HepG2 (cell line): Measurements from ENCODE around the gene TRAK1. TPM values are rescaled to one million over a fixed set of nuclear protein-coding genes. Genes with fewer than 3 reads are reported as not detected.

Source experiments
- ARID5B ChIP-seq: IDR thresholded peaks from 2 replicates; pipeline ENCODE4 v1.4.0; 2020; ENCODE audit warnings: mild to moderate bottlenecking, missing genetic modification reagents
- BCL6 ChIP-seq: IDR thresholded peaks from 2 replicates; pipeline ENCODE4 v1.6.1; 2016; ENCODE audit warnings: missing genetic modification reagents, missing compliant biosample characterization
- CC2D1A ChIP-seq: sonication (generic); formaldehyde crosslinking; IDR thresholded peaks from 2 replicates; pipeline ENCODE4 v1.8.1; 2023; ENCODE audit warnings: mild to moderate bottlenecking, missing genetic modification reagents
- CEBPB ChIP-seq: IDR thresholded peaks from 2 replicates; pipeline ENCODE4 v1.6.1; 2011; ENCODE audit warnings: low read depth, low read length, improper control_type of control experiment, borderline replicate concordance
- CHD2 ChIP-seq: IDR thresholded peaks from 2 replicates; pipeline ENCODE4 v1.6.1; 2011; ENCODE audit warnings: low read depth, low read length, improper control_type of control experiment
- FOSL2 ChIP-seq: sonication (generic); formaldehyde crosslinking; IDR thresholded peaks from 2 replicates; pipeline ENCODE4 v1.4.0; 2020; ENCODE audit warnings: missing genetic modification reagents
- GATAD2A ChIP-seq: IDR thresholded peaks from 2 replicates; pipeline ENCODE4 v1.6.1; 2016
- GFI1 ChIP-seq: sonication (generic); formaldehyde crosslinking; IDR thresholded peaks from 2 replicates; pipeline ENCODE4 v1.5.0; 2020; ENCODE audit warnings: missing genetic modification reagents, mild to moderate bottlenecking, borderline replicate concordance
- HDAC1 ChIP-seq: sonication (generic); formaldehyde crosslinking; IDR thresholded peaks from 2 replicates; pipeline ENCODE4 v1.5.1; 2020; ENCODE audit warnings: mild to moderate bottlenecking, missing genetic modification reagents
- HDAC2 ChIP-seq: sonication (generic); formaldehyde crosslinking; IDR thresholded peaks from 2 replicates; pipeline ENCODE4 v1.4.0; 2020; ENCODE audit warnings: missing genetic modification reagents
- HOXA7 ChIP-seq: sonication (generic); formaldehyde crosslinking; IDR thresholded peaks from 2 replicates; pipeline ENCODE4 v1.8.1; 2022; ENCODE audit warnings: mild to moderate bottlenecking, missing genetic modification reagents, moderate library complexity
- MED1 ChIP-seq: sonication (generic); formaldehyde crosslinking; IDR thresholded peaks from 2 replicates; pipeline ENCODE4 v1.4.0; 2020; ENCODE audit warnings: missing genetic modification reagents
- MYNN ChIP-seq: sonication (generic); formaldehyde crosslinking; IDR thresholded peaks from 2 replicates; pipeline ENCODE4 v1.4.0; 2020; ENCODE audit warnings: mild to moderate bottlenecking, low read depth, missing genetic modification reagents
- NCOA2 ChIP-seq: sonication (generic); formaldehyde crosslinking; IDR thresholded peaks from 2 replicates; pipeline ENCODE4 v1.8.0; 2022; ENCODE audit warnings: inconsistent platforms
- NFYC ChIP-seq: IDR thresholded peaks from 2 replicates; pipeline ENCODE4 v1.6.1; 2016; ENCODE audit warnings: missing genetic modification reagents, missing compliant biosample characterization
- NR0B2 ChIP-seq: sonication (generic); formaldehyde crosslinking; IDR thresholded peaks from 2 replicates; pipeline ENCODE4 v1.4.0; 2020; ENCODE audit warnings: mild to moderate bottlenecking, missing genetic modification reagents
- RARA ChIP-seq: IDR thresholded peaks from 2 replicates; pipeline ENCODE4 v1.6.1; 2016; ENCODE audit warnings: missing genetic modification reagents, missing compliant biosample characterization
- SALL1 ChIP-seq: sonication (generic); formaldehyde crosslinking; IDR thresholded peaks from 2 replicates; pipeline ENCODE4 v1.8.0; 2022; ENCODE audit warnings: mild to moderate bottlenecking, missing genetic modification reagents
- SAP130 ChIP-seq: IDR thresholded peaks from 2 replicates; pipeline ENCODE4 v1.6.1; 2016; ENCODE audit warnings: low read depth
- SATB2 ChIP-seq: sonication (generic); formaldehyde crosslinking; IDR thresholded peaks from 2 replicates; pipeline ENCODE4 v1.5.0; 2020; ENCODE audit warnings: missing genetic modification reagents
- SMC3 ChIP-seq: IDR thresholded peaks from 2 replicates; pipeline ENCODE4 v1.6.1; 2011; ENCODE audit warnings: low read length, improper control_type of control experiment
- SOX5 ChIP-seq: IDR thresholded peaks from 2 replicates; pipeline ENCODE4 v1.6.1; 2016; ENCODE audit warnings: borderline replicate concordance
- SOX6 ChIP-seq, 2 experiments: fragments of 450-650 bp in 1 of 2; sonication (generic) in 1 of 2; formaldehyde crosslinking in 1 of 2; IDR thresholded peaks; 2 replicates each; pipeline versions ENCODE4 v1.4.0 to v1.6.1; 2017 to 2020; ENCODE audit warnings: antibody characterized with exemption in 1 of 2, mild to moderate bottlenecking in 1 of 2, missing genetic modification reagents in 1 of 2
- TARDBP ChIP-seq: sonication (generic); formaldehyde crosslinking; IDR thresholded peaks from 2 replicates; pipeline ENCODE4 v1.8.0; 2022; ENCODE audit warnings: mild to moderate bottlenecking, missing genetic modification reagents
- ZBTB20 ChIP-seq: sonication (generic); formaldehyde crosslinking; IDR thresholded peaks from 2 replicates; pipeline ENCODE4 v1.8.1; 2023; ENCODE audit warnings: missing genetic modification reagents, low read depth, mild to moderate bottlenecking, borderline replicate concordance
- ZGPAT ChIP-seq: IDR thresholded peaks from 2 replicates; pipeline ENCODE4 v1.6.1; 2016; ENCODE audit warnings: mild to moderate bottlenecking
- ZNF335 ChIP-seq: sonication (generic); formaldehyde crosslinking; IDR thresholded peaks from 2 replicates; pipeline ENCODE4 v1.4.0; 2020; ENCODE audit warnings: missing genetic modification reagents
- ZNF709 ChIP-seq: sonication (generic); formaldehyde crosslinking; IDR thresholded peaks from 2 replicates; pipeline ENCODE4 v1.5.0; 2020; ENCODE audit warnings: mild to moderate bottlenecking, missing genetic modification reagents
- ZSCAN21 ChIP-seq: sonication (generic); formaldehyde crosslinking; IDR thresholded peaks from 2 replicates; pipeline ENCODE4 v1.8.0; 2022; ENCODE audit warnings: mild to moderate bottlenecking, missing genetic modification reagents, moderate library complexity, borderline replicate concordance
- polyA plus RNA-seq, 8 experiments: library from polyadenylated mRNA; depleted of rRNA in 3 of 8; stranded (reverse) in 7 of 8; unstranded in 1 of 8; fragments of >200 nt; fragmentation: Illumina TruSeq in 4 of 8; extraction: Trizol in 4 of 8; gene quantifications; 2 replicates each; pipeline versions ENCODE4 v1.2.1 to v1.2.3, GENCODE V29; 2011 to 2016; ENCODE audit warnings: low read depth in 4 of 8, missing spikeins in 1 of 8, mixed read lengths in 1 of 8; ENCODE audit not compliant: insufficient read depth in 1 of 8
- total RNA-seq, 5 experiments: library from RNA; depleted of rRNA; stranded (reverse); fragments of >200 nt; fragmentation: Illumina TruSeq; extraction: Trizol; gene quantifications; 2 replicates each; pipeline ENCODE4 v1.2.3, GENCODE V29; 2016; ENCODE audit warnings: low read depth in 1 of 5

TRAK1 gene
- total and polyA plus RNA-seq, 2 of the 13 experiments (the other 11 are each of a cell fraction or from before 2014, with no cell fraction given): 20.5 to 46.6 TPM

- TF ChIP-seq BCL6: peak; percentile 70; the same call in 1 of the 2 replicates
- TF ChIP-seq CHD2: no peak
- peak; percentile 47; the same call in 1 of the 2 replicates for TF ChIP-seq RARA (CRISPR knock-in tag)
- peak; percentile 52 for TF ChIP-seq MED1 (CRISPR knock-in tag)
- TF ChIP-seq HDAC2 (CRISPR knock-in tag): peak; percentile 72
- no peak for TF ChIP-seq CC2D1A
- TF ChIP-seq MYNN (CRISPR knock-in tag): no peak
- no peak for TF ChIP-seq ZBTB20
- TF ChIP-seq ZNF335 (CRISPR knock-in tag): no peak
- peak; percentile 66 for TF ChIP-seq SAP130 (CRISPR knock-in tag)
- no peak for TF ChIP-seq SATB2 (CRISPR knock-in tag)
- TF ChIP-seq ARID5B (CRISPR knock-in tag): peak; percentile 79
- TF ChIP-seq SOX5 (CRISPR knock-in tag): peak; percentile 78; the same call in 1 of the 2 replicates
- TF ChIP-seq HOXA7 (CRISPR knock-in tag): no peak
- peak; percentile 94 for TF ChIP-seq CEBPB
- TF ChIP-seq FOSL2: 0 out of 2 replicates have a peak, but pooled peaks have one; percentile 24
- TF ChIP-seq NCOA2 (CRISPR knock-in tag): peak; percentile 75
- TF ChIP-seq NFYC (CRISPR knock-in tag): 0 out of 2 replicates have a peak, but pooled peaks have one; percentile 14
- no peak for TF ChIP-seq ZNF709 (CRISPR knock-in tag)
- 0 out of 2 replicates have a peak, but pooled peaks have one; percentile 52 for TF ChIP-seq ZGPAT
- 0 out of 2 replicates have a peak, but pooled peaks have one; percentile 14 for TF ChIP-seq SMC3
- no peak for TF ChIP-seq NR0B2 (CRISPR knock-in tag)
- 0 out of 2 replicates have a peak, but pooled peaks have one; percentile 32 for TF ChIP-seq HDAC1 (CRISPR knock-in tag)
- TF ChIP-seq TARDBP: 0 out of 2 replicates have a peak, but pooled peaks have one; percentile 50
- TF ChIP-seq SALL1 (CRISPR knock-in tag): peak; percentile 90
- no peak for TF ChIP-seq ZSCAN21 (CRISPR knock-in tag)
- TF ChIP-seq SOX6 (IDR thresholded peaks at IDR 0.05): no peak
- peak; percentile 88 for TF ChIP-seq SOX6 (CRISPR knock-in tag; IDR thresholded peaks at IDR 0.05)
- TF ChIP-seq GFI1: no peak
- TF ChIP-seq GATAD2A: peak; percentile 84
These were observed 35.9 kb upstream of the TRAK1 start (continued) for GRCh38 chr3:42055291-42055690.
